Fibroblast of upper back skin (primary cell): ENCODE data around the gene NEDD4L.
"Not testable (repeated sequence)": the region's sequence is repeated elsewhere in the genome, so short reads cannot be mapped to it uniquely, and the experiment has no call there.

Experiments used
- DNase-seq: peaks from one replicate; pipeline ENCODE4 v3.0.0-alpha.2; 2013

NEDD4L gene

GRCh38 chr18:58243401-58243800 is 199.4 kb downstream of the NEDD4L start:
- no peak for DNase-seq

- no peak for DNase-seq
Measured at GRCh38 chr18:58247363-58247834, 203.4 kb downstream of the NEDD4L start.

- peak; percentile 70 for DNase-seq
Measured at GRCh38 chr18:58249712-58250111, 205.7 kb downstream of the NEDD4L start.

- DNase-seq: no peak
Measured at GRCh38 chr18:58251416-58251815, 207.4 kb downstream of the NEDD4L start.

- no peak for DNase-seq
Measured at GRCh38 chr18:58252166-58252565, 208.1 kb downstream of the NEDD4L start.

GRCh38 chr18:58253318-58253717 is 209.3 kb downstream of the NEDD4L start:
- no peak for DNase-seq

GRCh38 chr18:58253871-58254270 is 209.8 kb downstream of the NEDD4L start:
- DNase-seq: no peak

- peak; percentile 42 for DNase-seq
Measured at GRCh38 chr18:58254873-58255511, 211.0 kb downstream of the NEDD4L start.

- no peak for DNase-seq
Measured at GRCh38 chr18:58255701-58256311, 211.8 kb downstream of the NEDD4L start.

- DNase-seq: no peak
Measured at GRCh38 chr18:58256316-58257080, 212.5 kb downstream of the NEDD4L start.

- DNase-seq: peak; percentile 66
Measured at GRCh38 chr18:58257461-58257860, 213.4 kb downstream of the NEDD4L start.

GRCh38 chr18:58258692-58259342 is 214.8 kb downstream of the NEDD4L start:
- no peak for DNase-seq

- peak; percentile 61 for DNase-seq
Measured at GRCh38 chr18:58263055-58263957, 219.3 kb downstream of the NEDD4L start.

GRCh38 chr18:58264075-58264474 is 220.0 kb downstream of the NEDD4L start:
- no peak for DNase-seq

GRCh38 chr18:58264840-58265239 is 220.8 kb downstream of the NEDD4L start:
- no peak for DNase-seq

- not testable (repeated sequence) for DNase-seq
Measured at GRCh38 chr18:58265489-58265888, 221.5 kb downstream of the NEDD4L start.

- peak; percentile 33 for DNase-seq
Measured at GRCh38 chr18:58266291-58266690, 222.3 kb downstream of the NEDD4L start.

- peak; percentile 24 for DNase-seq
Measured at GRCh38 chr18:58267493-58267892, 223.5 kb downstream of the NEDD4L start.

- peak; percentile 55 for DNase-seq
Measured at GRCh38 chr18:58268849-58269248, 224.8 kb downstream of the NEDD4L start.

GRCh38 chr18:58269931-58270330 is 225.9 kb downstream of the NEDD4L start:
- DNase-seq: no peak

GRCh38 chr18:58270396-58270795 is 226.4 kb downstream of the NEDD4L start:
- no peak for DNase-seq

GRCh38 chr18:58271770-58272169 is 227.7 kb downstream of the NEDD4L start:
- no peak for DNase-seq
